GM12874 (cell line): ENCODE measurements around the gene ZNF579.

Experiments
- CTCF ChIP-seq: IDR thresholded peaks from 2 replicates; pipeline ENCODE4 v1.5.1; 2011; ENCODE audit warnings: low read depth, mild to moderate bottlenecking, control low read depth, low read length, moderate library complexity; ENCODE audit not compliant: insufficient read depth

Gene ZNF579

GRCh38 chr19:55566823-55567222, 13.8 kb downstream of the ZNF579 start:
- no peak for TF ChIP-seq CTCF

DNA sequence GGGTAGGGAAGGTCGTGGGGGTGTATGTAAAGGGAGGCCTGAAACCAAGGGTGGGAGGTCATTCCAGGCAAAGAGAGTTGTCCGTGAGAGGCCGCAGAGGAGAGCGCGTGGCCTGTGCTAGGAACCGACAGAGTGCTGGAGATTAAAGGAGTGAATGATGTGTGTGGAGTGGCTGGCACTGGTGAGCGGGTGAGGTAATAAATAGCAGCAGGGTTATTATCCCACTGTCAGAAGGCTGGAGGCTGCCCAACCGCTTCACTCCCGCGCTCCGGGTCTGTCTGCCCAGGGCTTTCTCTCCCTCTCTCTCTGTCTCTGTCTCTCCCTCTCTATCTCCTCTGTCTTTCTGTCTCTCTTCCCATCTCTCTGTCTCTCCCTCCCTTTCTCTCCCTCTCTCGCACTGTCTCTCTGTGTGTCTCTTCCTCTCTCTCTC, 17.4 kb downstream of the ZNF579 start:
- TF ChIP-seq CTCF, result no peak

DNA sequence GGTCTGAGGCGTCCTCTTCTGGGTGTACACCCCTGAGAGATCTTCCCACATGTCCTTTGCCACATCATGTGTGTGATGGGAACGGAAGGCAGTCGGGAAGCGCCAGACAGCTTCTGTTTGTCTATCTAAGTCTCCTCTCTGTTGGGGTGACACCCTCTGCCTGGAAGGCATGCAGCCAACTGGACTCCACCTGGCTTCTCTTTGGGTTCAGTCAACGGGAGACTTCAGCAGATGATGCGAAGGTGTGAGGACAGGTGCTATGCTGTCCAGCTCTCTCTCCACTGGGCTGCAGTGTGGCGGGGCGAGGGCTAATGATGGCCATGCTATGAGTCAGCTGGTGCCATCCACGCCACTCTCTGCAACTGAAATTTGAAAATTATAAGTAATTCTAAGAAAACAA, 21.0 kb downstream of the ZNF579 start:
- TF ChIP-seq CTCF, result no peak

DNA sequence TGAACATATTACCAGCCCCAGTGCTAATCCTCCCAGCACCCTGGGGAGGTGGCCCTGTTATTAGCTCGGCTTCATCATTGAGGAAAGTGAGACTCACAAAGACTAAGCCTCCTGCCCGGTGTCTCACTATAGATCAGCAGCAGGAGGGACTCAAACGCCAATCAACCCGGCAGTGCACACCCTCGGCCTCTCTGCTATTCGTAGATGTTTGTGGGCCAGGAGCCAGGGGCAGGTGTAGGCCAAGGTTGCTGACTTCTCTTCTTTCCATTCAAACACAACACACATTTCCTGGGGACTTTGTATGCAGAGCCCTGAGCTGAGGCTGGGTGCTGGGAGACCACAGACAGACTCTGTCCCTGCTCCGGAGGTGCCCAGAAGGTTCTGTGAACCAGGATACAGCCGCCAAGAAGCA, 25.9 kb downstream of the ZNF579 start:
- TF ChIP-seq CTCF, result no peak

DNA sequence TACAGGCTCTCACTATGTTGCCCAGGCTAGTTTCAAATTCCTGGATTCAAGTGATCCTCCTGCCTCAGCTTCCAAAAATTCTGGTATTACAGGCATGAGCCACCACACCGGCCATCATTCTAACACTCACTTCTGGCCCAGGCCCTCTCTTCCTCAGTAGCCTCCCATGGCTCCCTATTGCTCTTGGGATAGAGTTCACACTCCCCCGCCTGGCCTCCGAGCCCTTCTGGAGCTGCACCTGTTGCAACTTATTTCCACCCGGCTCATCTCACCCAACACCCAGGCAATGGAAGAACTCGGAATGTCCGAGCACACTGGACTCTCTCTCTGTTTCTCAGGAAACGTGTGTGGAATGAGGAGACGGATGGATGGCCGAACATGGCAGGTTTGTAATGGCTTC, 26.3 kb downstream of the ZNF579 start:
- TF ChIP-seq CTCF, result no peak

DNA sequence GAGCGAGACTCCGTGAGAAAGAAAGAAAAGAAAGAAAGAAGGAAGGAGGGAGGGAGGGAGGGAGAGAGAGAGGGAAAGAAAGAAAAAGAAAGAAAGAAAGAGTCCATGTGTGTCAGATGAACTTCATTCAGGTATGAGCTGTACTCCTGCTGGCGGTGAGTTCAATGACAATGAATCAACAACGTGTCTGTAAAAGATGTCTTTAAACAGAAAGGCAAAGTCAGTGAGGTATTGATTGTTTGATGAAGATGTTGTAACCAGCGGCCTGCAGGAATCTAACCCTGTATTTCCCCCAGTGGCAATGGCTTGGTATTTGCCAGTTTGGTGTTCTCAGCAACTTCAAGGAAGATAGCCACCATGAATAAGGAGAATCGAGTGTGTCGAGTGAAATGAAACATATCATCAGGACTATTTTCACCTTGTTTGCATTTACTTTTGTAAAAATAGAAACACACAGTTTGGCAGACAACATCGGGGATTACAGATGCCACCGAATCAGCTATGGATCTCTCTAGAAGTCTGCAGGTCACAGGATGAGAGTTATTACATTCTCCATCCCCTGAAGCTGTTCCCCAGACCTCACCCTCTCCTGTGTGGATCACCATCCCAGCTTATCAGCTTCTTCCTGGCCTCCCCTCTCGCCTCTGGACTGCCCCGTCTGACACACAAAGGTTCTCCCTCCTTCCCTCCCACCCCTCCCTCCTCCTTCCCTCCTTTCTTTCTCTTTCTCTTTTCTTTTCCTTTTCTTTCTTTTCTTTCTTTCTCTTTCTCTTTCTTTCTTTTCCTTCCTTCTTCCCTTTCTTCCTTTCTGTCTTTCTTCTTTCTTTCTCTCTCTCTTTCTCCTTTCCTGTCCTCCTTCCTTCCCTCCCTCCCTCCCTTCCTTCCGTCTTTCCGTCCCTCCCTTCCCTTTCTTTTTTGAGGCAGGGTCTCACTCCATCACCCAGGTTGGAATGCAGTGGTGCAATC, 27.1 kb downstream of the ZNF579 start:
- TF ChIP-seq CTCF, result no peak

DNA sequence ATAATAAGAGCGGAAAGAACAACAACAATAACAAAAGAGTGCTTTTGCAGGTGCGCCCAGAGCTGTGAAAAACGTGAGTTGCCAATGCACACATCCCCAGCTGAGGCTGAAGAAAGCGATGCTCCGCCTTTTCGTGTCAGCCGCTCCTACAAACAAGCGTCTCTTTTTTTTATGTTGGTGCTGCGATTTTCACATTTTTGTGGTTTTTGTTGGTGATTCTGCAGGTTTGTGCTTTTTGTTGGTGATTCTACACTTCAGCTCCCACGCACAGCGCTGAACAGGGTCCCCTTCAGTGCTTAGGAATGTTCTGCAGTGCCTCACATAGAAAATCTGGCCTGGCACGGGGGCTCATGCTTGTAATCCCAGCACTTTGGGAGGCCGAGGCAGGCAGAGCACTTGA, 28.0 kb downstream of the ZNF579 start:
- TF ChIP-seq CTCF, result no peak
